Tibial nerve (tissue), 4 donors: ENCODE data around the gene OR51E1.

Experiments
- EP300 ChIP-seq, 2 donors: sonication (generic); formaldehyde crosslinking; IDR thresholded peaks; one replicate each; pipeline ENCODE4 v1.6.1; 2017; ENCODE audit warnings: antibody characterized with exemption in 2 of 2, mild to moderate bottlenecking in 1 of 2
- POLR2A ChIP-seq, 2 donors: fragments of 450-650 bp; IDR thresholded peaks; one replicate each; pipeline ENCODE4 v1.6.1; 2017; ENCODE audit warnings: antibody characterized with exemption in 2 of 2, mild to moderate bottlenecking in 2 of 2, moderate library complexity in 2 of 2
- TF ChIP-seq, protein P1 (sequence below), 5 experiments: fragments of 200-600 bp in 3 of 5; fragments of 450-650 bp in 2 of 5; sonication (generic) in 3 of 5; IDR thresholded peaks; one replicate each; pipeline ENCODE4 v1.5.1; 2016 to 2019; ENCODE audit warnings: antibody characterized with exemption in 5 of 5, mild to moderate bottlenecking in 3 of 5, moderate library complexity in 2 of 5

DNA sequence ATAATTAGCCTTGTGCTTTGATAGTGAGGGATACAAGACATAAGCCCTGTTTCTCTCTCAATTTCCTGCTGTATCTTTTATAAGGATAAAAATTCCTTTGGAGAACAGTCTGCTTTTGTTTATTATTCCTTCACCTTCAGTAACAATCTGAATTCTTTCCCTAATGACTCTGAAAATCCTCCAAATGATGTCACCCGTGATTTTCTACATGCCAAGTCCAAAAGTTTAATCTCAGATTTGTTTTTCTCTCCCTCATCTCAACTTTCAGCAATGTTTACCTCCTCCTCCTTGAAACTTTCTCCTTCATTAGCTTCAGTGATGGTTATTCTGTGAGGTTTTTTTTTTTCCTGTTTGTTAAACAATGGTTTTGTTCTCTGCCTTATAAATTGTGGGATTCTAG lies 51.7 kb downstream of the OR51E1 start:
- TF ChIP-seq, protein P1, sequence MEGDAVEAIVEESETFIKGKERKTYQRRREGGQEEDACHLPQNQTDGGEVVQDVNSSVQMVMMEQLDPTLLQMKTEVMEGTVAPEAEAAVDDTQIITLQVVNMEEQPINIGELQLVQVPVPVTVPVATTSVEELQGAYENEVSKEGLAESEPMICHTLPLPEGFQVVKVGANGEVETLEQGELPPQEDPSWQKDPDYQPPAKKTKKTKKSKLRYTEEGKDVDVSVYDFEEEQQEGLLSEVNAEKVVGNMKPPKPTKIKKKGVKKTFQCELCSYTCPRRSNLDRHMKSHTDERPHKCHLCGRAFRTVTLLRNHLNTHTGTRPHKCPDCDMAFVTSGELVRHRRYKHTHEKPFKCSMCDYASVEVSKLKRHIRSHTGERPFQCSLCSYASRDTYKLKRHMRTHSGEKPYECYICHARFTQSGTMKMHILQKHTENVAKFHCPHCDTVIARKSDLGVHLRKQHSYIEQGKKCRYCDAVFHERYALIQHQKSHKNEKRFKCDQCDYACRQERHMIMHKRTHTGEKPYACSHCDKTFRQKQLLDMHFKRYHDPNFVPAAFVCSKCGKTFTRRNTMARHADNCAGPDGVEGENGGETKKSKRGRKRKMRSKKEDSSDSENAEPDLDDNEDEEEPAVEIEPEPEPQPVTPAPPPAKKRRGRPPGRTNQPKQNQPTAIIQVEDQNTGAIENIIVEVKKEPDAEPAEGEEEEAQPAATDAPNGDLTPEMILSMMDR (IDR thresholded peaks at IDR 0.05): no peak
- TF ChIP-seq POLR2A (IDR thresholded peaks at IDR 0.05): no peak
- no peak for TF ChIP-seq EP300 (IDR thresholded peaks at IDR 0.05)
